Activated naive CD8-positive, alpha-beta T cell treated with anti-CD3 and anti-CD28 coated beads, Interleukin-2, amount 50 U/mL, for 24 hours (primary cell): ENCODE measurements around the gene MUC4.
"Not testable (repeated sequence)": the region's sequence is repeated elsewhere in the genome, so short reads cannot be mapped to it uniquely, and the experiment has no call there.

Experiments
- ATAC-seq: fragments of 150-1000 bp; cut with Tn5 transposase; one replicate; pipeline ENCODE4 v1.10.0; 2021
- DNase-seq: peaks from one replicate; pipeline ENCODE4 v3.0.0; 2021
- H3K27ac Mint-ChIP-seq: one replicate; pipeline ENCODE4 v1.8.0; 2021; ENCODE audit warnings: mild to moderate bottlenecking, mixed read lengths
- H3K27me3 Mint-ChIP-seq: one replicate; pipeline ENCODE4 v1.8.0; 2021; ENCODE audit warnings: mixed read lengths
- H3K36me3 Mint-ChIP-seq: one replicate; pipeline ENCODE4 v1.8.0; 2021; ENCODE audit warnings: low read depth, mixed read lengths
- H3K4me1 Mint-ChIP-seq: one replicate; pipeline ENCODE4 v1.8.0; 2021; ENCODE audit warnings: mixed read lengths
- H3K4me3 Mint-ChIP-seq: one replicate; pipeline ENCODE4 v1.8.0; 2021; ENCODE audit warnings: mild to moderate bottlenecking, moderate library complexity, mixed read lengths
- H3K9me3 Mint-ChIP-seq: one replicate; pipeline ENCODE4 v1.8.0; 2021; ENCODE audit warnings: mixed read lengths

Gene MUC4

DNA sequence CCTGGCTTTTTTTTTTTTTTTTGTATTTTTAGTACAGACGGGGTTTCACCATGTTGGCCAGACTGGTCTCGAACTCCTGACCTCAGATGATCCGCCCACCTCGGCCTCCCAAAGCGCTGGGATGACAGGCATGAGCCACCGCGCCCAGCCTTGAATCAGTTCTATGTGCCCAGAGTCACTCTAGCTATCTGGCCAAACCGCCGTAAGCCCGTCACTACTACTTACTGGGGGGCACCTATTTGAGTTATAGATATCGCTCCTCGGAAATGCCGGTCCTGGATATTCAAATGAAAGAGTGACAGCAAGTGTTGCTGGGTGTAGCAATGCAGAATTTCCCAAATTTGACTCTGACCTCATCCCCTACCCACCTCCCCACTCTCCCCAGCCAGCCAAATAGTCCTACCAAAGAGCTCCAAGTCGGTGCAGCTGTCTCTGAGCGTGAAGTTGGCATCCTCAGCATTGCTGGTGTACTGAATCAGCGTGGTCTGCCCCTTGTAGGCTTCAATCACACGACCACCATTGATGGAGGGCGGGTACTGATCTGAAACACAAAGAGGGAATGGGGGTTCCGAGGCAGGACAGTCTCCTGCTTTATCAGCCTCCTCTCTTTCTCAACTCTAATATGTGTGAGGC, 52.9 kb downstream of the MUC4 start:
- no peaks in the 10 kb centered on the region for H3K4me1 Mint-ChIP-seq
- ATAC-seq, result no peak
- DNase-seq, result no peak
- no peak overlapping the region for H3K27ac Mint-ChIP-seq
- H3K4me3 Mint-ChIP-seq, result no peak overlapping the region
- peaks cover 41% of the 10 kb centered on the region for H3K27me3 Mint-ChIP-seq
- H3K36me3 Mint-ChIP-seq, result no peaks in the 10 kb centered on the region
- no peaks in the 10 kb centered on the region for H3K9me3 Mint-ChIP-seq

DNA sequence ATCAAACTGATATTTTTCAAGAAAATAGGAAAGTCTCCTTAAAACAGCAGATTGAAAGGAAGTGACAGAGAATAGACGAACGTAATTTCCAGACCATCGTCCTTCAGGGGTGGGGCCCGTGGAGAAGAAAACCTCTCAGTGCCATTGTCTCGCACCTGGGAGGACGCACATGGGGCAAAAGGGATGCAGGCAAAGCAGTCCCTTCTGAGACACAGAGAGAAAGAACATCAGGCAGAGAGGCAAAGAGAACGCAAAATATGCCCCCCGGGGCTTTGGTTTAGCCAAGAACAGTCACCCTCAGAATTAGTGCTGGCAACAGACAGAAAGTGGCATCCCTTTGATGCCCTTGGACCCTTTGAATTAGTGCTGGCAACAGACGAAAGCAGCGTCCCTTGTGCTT, 53.9 kb downstream of the MUC4 start:
- DNase-seq (no peak), ATAC-seq (no peak)
- no peak overlapping the region for H3K27ac Mint-ChIP-seq
- no peaks in the 10 kb centered on the region for H3K9me3 Mint-ChIP-seq
- no peak overlapping the region for H3K4me3 Mint-ChIP-seq
- H3K27me3 Mint-ChIP-seq, result peaks cover 39% of the 10 kb centered on the region
- no peaks in the 10 kb centered on the region for H3K36me3 Mint-ChIP-seq
- H3K4me1 Mint-ChIP-seq, result no peaks in the 10 kb centered on the region

DNA sequence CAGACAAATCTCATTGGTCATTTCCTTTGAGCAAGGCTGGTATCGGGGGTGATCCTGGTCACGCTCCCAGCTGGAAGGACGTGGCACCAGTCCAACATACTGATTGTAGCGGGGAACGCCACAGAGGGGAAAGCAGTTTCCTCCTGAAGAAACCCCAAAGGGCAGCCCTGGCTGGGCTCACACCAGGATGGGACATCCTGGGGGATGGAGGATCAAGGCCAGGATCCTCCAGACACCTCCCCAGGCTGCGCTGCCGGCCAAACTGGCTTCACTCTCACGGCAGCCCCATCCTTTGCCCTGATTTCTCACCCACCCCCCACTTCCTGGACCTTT, 54.3 kb downstream of the MUC4 start:
- DNase-seq (no peak), ATAC-seq (no peak)
- H3K4me3 Mint-ChIP-seq, result no peak overlapping the region
- no peak overlapping the region for H3K27ac Mint-ChIP-seq
- H3K27me3 Mint-ChIP-seq, result peaks cover 39% of the 10 kb centered on the region
- H3K9me3 Mint-ChIP-seq, result no peaks in the 10 kb centered on the region
- H3K4me1 Mint-ChIP-seq, result no peaks in the 10 kb centered on the region
- H3K36me3 Mint-ChIP-seq, result no peaks in the 10 kb centered on the region

DNA sequence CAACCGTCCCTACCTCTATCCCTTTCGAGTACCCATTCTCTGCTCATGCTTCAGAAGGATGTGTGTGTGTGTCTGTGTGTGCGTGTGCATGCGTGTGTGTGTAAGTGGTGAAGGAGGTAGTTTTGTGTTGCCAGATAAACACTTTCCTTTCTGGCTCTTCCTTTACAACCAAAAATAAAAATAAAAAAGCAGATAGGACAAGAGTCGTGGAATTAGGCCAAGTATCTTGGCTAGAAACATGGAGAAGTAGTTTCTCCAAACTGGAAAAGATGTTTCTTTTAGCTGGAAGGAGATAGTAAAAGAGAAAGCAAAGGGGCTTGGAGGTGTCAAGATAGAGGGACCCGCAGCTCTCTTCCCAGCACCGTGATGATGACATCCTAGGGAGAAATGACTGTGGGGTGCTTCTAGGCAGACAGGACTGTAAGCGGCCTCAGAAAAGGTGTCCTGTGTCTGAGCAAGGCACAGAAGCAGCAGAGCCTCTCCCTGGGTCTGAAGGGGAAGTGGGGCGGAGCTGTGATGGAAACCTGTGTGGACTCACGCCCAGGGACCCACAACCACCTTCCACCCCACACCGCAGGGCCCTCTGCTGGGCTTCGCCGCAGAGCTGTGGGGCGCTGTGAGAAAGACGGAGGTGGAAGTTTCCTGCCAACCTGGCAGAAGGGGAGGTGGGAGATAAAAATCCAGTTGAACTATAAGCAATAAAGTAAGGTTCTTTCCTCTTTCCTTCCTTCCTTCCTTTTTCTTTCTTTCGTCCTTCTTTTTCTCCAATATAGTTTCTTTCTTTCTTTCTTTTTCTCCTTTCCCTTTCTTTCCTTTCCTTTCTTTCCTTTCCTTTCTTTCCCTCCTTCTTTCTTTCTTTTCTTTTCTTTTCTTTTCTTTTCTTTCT, 55.7 kb downstream of the MUC4 start:
- ATAC-seq, result no peak
- Mint-ChIP-seq H3K27ac (no peak overlapping the region), H3K27me3 (peaks cover 36% of the 10 kb centered on the region), H3K4me3 (no peak overlapping the region), H3K9me3 (no peaks in the 10 kb centered on the region), H3K4me1 (no peaks in the 10 kb centered on the region), H3K36me3 (no peaks in the 10 kb centered on the region)
- no peak for DNase-seq

DNA sequence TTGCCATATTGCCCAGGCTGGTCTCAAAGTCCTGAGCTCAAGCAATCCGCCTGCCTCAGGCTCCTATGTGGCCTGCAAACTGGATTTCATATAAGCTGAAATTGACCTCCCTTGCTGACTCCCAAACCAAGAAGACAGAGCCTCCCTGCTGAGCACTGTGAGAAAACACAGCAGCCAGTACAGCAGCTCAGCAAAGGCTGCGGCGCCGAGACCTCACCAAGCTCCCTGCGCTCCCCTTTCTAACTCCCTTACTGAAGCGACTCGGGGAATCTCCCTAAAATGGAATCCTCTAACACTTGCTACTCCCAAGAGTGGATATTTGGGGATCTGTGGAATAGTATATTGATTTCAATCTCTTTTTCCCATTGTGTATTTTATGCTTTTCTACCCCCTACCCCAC, 56.3 kb downstream of the MUC4 start:
- DNase-seq, result no peak
- Mint-ChIP-seq H3K9me3 (no peaks in the 10 kb centered on the region), H3K4me1 (no peaks in the 10 kb centered on the region), H3K36me3 (no peaks in the 10 kb centered on the region), H3K27me3 (peaks cover 30% of the 10 kb centered on the region), H3K4me3 (no peak overlapping the region), H3K27ac (no peak overlapping the region)
- ATAC-seq, result no peak

DNA sequence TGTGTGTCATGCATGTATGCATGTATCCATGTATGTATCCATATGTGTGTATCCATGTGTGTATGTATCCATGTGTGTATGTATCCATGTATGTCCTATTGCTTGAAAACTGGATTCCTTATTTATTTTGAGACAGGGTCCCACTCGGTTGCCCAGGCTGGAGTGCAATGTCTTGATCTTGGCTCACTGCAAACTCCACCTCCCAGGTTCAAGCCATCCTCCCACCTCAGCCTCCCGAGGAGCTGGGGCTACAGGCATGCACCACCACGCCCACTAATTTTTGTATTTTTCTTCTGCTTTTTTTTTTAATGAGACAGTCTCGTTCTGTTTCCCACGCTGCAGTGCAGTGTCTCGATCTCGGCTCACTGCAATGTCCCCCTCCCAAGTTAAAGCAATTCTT, 56.8 kb downstream of the MUC4 start:
- H3K9me3 Mint-ChIP-seq, result no peaks in the 10 kb centered on the region
- DNase-seq (no peak), ATAC-seq (no peak)
- no peaks in the 10 kb centered on the region for H3K36me3 Mint-ChIP-seq
- no peak overlapping the region for H3K4me3 Mint-ChIP-seq
- H3K27me3 Mint-ChIP-seq, result peaks cover 25% of the 10 kb centered on the region
- H3K27ac Mint-ChIP-seq, result no peak overlapping the region
- no peaks in the 10 kb centered on the region for H3K4me1 Mint-ChIP-seq

DNA sequence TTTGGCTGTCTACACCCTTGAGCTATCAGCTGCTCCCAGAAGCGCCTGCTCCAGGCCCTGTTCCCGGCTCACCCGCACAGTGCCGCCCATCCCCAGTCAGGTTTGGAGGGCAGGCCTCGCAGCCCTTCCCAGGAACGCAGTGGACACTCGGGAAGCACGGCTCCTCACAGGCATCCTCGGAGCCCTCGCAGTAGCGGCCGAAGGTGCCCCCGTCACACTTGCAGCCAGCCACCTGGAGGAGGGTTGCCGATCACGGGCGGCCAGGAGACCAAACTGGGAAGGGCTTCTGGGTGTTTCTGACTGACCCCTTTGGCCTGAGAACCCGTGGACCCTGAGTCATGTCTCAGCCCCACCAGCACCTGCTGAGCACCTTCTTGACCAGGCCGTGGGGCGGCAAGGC, 57.6 kb downstream of the MUC4 start:
- peaks cover under 1% of the 10 kb centered on the region for H3K4me1 Mint-ChIP-seq
- H3K36me3 Mint-ChIP-seq, result no peaks in the 10 kb centered on the region
- H3K4me3 Mint-ChIP-seq, result no peak overlapping the region
- no peak for DNase-seq
- no peaks in the 10 kb centered on the region for H3K9me3 Mint-ChIP-seq
- H3K27me3 Mint-ChIP-seq, result peaks cover 17% of the 10 kb centered on the region
- ATAC-seq, result no peak
- no peak overlapping the region for H3K27ac Mint-ChIP-seq

DNA sequence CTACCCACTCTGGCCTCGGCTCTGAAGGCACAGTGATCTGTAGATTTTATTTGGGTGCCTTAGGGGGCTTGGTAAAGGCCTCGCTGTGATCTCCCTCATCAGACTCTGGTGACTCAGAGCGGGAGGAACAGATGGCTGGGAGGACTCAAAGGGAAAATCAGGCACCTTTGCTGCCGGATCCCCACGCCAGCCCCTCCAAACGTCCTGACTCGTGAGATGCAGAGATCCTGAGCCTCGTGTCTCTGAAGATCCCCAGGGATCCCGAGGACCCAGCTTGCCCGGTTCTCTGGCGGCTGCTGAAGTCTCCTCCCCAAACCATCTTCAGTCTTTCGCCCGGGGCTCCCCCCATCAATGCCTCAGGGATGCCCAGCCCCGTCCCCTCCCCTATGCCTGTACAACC, 58.1 kb downstream of the MUC4 start:
- Mint-ChIP-seq H3K4me1 (peaks cover 6% of the 10 kb centered on the region), H3K27ac (no peak overlapping the region), H3K27me3 (peaks cover 14% of the 10 kb centered on the region), H3K4me3 (no peak overlapping the region), H3K9me3 (no peaks in the 10 kb centered on the region), H3K36me3 (no peaks in the 10 kb centered on the region)
- ATAC-seq (no peak), DNase-seq (no peak)

DNA sequence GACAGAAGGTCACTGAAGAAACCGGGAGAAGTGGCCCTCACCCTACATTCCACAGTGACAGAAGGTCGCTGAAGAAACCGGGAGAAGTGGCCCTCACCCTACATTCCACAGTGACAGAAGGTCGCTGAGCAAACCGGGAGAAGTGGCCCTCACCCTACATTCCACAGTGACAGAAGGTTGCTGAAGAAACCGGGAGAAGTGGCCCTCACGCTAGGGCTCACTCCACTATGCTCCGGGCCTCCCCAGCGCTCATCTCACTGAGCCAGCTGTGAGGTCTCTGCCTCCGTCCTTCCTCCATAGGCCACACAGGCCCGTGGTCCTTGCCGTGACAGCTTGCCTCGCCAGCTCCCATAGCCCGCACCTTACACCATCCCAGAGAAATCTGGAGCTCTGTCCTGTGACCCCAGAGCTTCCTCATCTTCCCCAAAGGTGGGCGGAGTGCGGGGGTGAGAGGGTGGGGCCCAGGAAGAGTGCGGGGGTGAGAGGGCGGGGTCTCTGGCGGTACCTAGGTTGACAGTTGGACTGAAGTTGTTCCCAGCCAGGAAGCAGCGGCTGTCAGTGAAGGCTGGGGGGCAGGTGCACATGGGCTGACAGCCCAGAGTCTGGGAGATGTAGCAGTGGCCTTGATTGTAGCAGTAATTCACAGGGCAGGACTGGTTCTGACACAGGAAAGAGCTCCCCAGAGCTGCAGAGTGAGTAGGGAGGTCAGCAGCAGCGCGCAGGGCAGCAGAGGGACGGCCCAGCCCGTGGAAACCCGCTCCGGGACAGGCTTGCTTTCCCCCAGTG, 59.0 kb downstream of the MUC4 start:
- DNase-seq (no peak), ATAC-seq (no peak)
- H3K9me3 Mint-ChIP-seq, result no peaks in the 10 kb centered on the region
- H3K4me1 Mint-ChIP-seq, result peaks cover 12% of the 10 kb centered on the region
- H3K27ac Mint-ChIP-seq, result no peak overlapping the region
- no peak overlapping the region for H3K4me3 Mint-ChIP-seq
- H3K27me3 Mint-ChIP-seq, result peaks cover 11% of the 10 kb centered on the region
- H3K36me3 Mint-ChIP-seq, result no peaks in the 10 kb centered on the region

DNA sequence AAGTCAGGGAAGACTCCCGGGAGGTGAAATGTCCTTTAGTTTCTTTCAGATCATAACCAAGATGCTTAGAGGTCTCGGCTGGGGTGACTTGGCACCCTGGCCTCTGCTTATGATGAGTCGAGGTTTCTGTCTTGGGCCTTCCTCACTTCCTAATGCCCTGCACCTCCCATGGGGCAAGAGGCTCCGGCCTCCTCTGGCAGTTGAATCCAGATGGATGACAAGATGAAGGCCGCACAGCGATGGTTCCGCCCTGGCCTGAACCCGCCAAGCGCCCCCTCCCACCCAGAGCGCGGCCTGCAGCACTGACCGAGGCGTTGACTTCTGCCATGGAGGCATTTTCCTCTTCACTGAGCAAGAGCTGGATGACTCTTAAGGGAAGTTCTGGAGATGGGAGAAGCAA, 59.7 kb downstream of the MUC4 start:
- Mint-ChIP-seq H3K9me3 (no peaks in the 10 kb centered on the region), H3K36me3 (no peaks in the 10 kb centered on the region), H3K4me3 (no peak overlapping the region), H3K27me3 (peaks cover 9% of the 10 kb centered on the region), H3K4me1 (peaks cover 12% of the 10 kb centered on the region), H3K27ac (no peak overlapping the region)
- ATAC-seq, result no peak
- no peak for DNase-seq

DNA sequence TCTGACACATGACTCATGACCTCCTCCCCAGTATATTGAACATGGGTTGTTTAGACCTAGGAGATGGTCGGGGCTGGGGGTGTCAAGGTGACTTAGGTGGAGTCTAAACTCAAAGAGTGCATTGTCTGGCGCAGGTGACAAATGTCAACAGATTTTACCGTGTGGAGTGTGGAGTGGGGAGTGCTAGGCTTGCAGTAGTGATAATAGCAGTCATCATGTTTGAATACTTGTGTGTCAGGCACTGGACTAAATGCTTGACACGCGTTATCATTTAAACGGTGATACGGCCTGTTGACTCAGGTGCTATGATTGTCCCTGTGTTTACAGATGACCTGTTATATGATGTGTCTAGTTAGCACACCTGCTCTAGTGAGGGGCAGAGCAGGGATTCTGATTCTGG, 60.2 kb downstream of the MUC4 start:
- Mint-ChIP-seq H3K4me3 (no peak overlapping the region), H3K9me3 (no peaks in the 10 kb centered on the region), H3K36me3 (no peaks in the 10 kb centered on the region), H3K27me3 (peaks cover 9% of the 10 kb centered on the region), H3K27ac (no peak overlapping the region), H3K4me1 (peaks cover 12% of the 10 kb centered on the region)
- no peak for ATAC-seq
- no peak for DNase-seq

DNA sequence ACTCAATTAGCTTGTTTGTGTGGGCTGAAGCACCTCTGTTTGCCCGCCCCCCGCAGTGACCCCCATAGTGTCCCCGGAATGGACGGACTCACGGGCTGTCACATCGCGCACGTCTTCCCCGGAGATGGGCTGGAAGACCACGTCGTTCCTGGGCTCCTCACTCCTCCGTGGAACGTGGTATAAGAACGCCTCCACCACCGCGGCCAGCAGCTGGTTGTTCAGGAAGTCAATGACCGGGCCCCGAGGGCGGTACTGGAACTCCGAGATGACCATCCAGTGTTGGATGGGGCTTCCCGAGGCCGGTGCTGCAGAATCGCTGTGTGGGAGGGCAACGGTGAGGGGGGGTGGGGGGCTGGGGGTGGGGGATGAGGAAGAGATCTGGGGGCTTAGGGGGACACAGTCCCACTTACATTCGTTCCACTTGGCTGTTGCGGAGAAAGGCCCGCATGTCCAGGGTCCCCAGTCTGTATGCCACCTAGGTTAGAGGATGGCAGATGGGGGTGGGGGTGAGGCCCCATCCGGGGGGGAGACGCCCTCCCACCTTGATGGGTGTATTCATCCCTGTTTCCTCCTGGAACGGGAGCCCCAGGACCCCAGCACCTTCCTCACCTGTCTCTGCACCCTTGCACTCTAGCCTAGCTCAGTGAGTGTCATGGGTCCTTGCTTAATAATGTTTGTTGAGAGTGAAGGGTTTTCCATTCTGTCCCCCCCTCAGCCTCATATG, 60.8 kb downstream of the MUC4 start:
- Mint-ChIP-seq H3K27ac (no peak overlapping the region), H3K4me1 (peaks cover 12% of the 10 kb centered on the region), H3K36me3 (no peaks in the 10 kb centered on the region), H3K4me3 (no peak overlapping the region), H3K9me3 (no peaks in the 10 kb centered on the region), H3K27me3 (peaks cover 8% of the 10 kb centered on the region)
- ATAC-seq (no peak), DNase-seq (no peak)

DNA sequence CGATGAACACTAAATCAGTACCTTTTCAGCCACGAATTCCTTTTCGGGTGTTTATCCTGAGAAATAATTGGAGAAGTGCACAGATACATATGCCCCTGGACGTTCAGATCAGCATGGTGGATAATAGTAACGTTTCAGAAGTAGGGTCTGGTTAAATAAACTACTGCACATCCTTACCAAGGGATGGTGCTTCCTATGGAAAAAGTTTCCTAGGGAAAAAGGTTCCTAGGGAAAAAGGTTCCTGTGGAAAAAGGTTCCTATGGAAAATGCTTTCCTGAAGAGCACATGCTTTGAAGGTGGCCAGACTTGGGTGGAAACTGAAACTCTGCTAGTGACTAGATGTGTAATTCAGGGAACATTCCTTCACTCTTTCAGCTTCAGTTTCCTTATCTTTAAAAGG, 62.6 kb downstream of the MUC4 start:
- not testable (repeated sequence) for H3K4me3 Mint-ChIP-seq

DNA sequence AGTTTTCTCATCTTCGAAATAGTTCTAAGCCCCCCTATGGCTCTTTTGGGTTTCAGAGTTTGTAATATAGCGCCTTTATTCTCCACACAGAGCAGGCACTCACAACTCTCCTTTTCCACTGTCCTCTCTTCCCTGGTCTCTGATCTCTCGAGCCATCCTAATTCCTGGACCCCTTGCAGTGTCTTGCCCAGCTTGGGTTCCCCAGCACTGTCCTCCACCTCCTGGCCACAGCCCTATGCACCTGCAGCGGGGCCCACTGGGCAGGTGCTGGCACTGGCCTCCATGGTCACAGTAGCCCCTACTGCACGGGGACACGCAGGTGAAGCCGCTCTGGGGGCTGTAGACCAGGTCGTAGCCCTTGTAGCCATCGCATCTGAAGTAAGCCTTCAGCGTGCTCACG, 63.1 kb downstream of the MUC4 start:
- no peak overlapping the region for H3K27ac Mint-ChIP-seq
- ATAC-seq (no peak), DNase-seq (no peak)
- no peak overlapping the region for H3K4me3 Mint-ChIP-seq
- no peaks in the 10 kb centered on the region for H3K36me3 Mint-ChIP-seq
- H3K4me1 Mint-ChIP-seq, result peaks cover 12% of the 10 kb centered on the region
- H3K27me3 Mint-ChIP-seq, result peaks cover 11% of the 10 kb centered on the region
- H3K9me3 Mint-ChIP-seq, result no peaks in the 10 kb centered on the region

More for the DNA sequence above, 62.6 kb downstream of the MUC4 start:
- not testable (repeated sequence) for H3K27ac Mint-ChIP-seq, H3K36me3 Mint-ChIP-seq, ATAC-seq, DNase-seq, H3K9me3 Mint-ChIP-seq
- peaks cover 11% of the 10 kb centered on the region for H3K27me3 Mint-ChIP-seq
- H3K4me1 Mint-ChIP-seq, result peaks cover 12% of the 10 kb centered on the region
